22Rv1 (cell line): Measurements from ENCODE around the gene FMO2.

Experiments used
- ZFX ChIP-seq: fragments of 450-650 bp; IDR thresholded peaks from 2 replicates; pipeline ENCODE4 v1.6.1; 2017; ENCODE audit warnings: antibody characterized with exemption, borderline replicate concordance
- TF ChIP-seq, protein P1 (sequence below): fragments of 450-650 bp; IDR thresholded peaks from 2 replicates; pipeline ENCODE4 v1.5.1; 2017; ENCODE audit warnings: mild to moderate bottlenecking

GRCh38 chr1:171254859-171255258, 69.8 kb downstream of the FMO2 start:
- TF ChIP-seq, protein P1, sequence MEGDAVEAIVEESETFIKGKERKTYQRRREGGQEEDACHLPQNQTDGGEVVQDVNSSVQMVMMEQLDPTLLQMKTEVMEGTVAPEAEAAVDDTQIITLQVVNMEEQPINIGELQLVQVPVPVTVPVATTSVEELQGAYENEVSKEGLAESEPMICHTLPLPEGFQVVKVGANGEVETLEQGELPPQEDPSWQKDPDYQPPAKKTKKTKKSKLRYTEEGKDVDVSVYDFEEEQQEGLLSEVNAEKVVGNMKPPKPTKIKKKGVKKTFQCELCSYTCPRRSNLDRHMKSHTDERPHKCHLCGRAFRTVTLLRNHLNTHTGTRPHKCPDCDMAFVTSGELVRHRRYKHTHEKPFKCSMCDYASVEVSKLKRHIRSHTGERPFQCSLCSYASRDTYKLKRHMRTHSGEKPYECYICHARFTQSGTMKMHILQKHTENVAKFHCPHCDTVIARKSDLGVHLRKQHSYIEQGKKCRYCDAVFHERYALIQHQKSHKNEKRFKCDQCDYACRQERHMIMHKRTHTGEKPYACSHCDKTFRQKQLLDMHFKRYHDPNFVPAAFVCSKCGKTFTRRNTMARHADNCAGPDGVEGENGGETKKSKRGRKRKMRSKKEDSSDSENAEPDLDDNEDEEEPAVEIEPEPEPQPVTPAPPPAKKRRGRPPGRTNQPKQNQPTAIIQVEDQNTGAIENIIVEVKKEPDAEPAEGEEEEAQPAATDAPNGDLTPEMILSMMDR, result no peak
- TF ChIP-seq ZFX, result no peak
